H1 (cell line): ENCODE results near the gene CLEC2D. TPM values are rescaled to one million over a fixed set of nuclear protein-coding genes. Genes with fewer than 3 reads are reported as not detected.

ENCODE experiments used
- CTCF ChIA-PET: fragments of 300-600 bp; sonication (Branson Sonifier 250); formaldehyde crosslinking; loops from one replicate; lab custom pipeline; 2021; ENCODE audit not compliant: partially characterized antibody; lab: Charles Lee
- POLR2A ChIA-PET: fragments of 300-600 bp; sonication (Branson Sonifier 250); formaldehyde crosslinking; loops from one replicate; lab custom pipeline; 2021; ENCODE audit warnings: inconsistent platforms; ENCODE audit not compliant: partially characterized antibody; lab: Charles Lee
- DNase-seq, 2 experiments: peaks; one replicate each; pipeline versions ENCODE4 v3.0.0 to v3.0.0-alpha.2; 2010 to 2022; ENCODE audit warnings: low spot score in 2 of 2, low read depth in 1 of 2, mixed read lengths in 1 of 2
- FAIRE-seq: peaks from 2 replicates; lab custom pipeline; 2011; peaks lifted over from hg19 to GRCh38; lab: Jason Lieb, UNC
- H2AFZ ChIP-seq: 2 replicates; pipeline ENCODE4 v1.8.1; 2012; ENCODE audit warnings: low read length, inconsistent platforms
- H2AK5ac ChIP-seq: 2 replicates; pipeline ENCODE4 v1.6.1; 2013; ENCODE audit warnings: low read depth, low read length
- H2BK120ac ChIP-seq: replicated peaks from 2 replicates; pipeline ENCODE3; 2013; ENCODE audit warnings: low read depth, low read length, inconsistent platforms
- H2BK12ac ChIP-seq: 2 replicates; pipeline ENCODE4 v1.6.1; 2013; ENCODE audit warnings: low read depth, low read length
- H2BK15ac ChIP-seq: 2 replicates; pipeline ENCODE4 v1.6.1; 2013; ENCODE audit warnings: low read length
- H2BK20ac ChIP-seq: 2 replicates; pipeline ENCODE4 v1.6.1; 2013; ENCODE audit warnings: low read length
- H2BK5ac ChIP-seq: 2 replicates; pipeline ENCODE4 v1.6.1; 2013; ENCODE audit warnings: low read depth, low read length
- H3K14ac ChIP-seq: 2 replicates; pipeline ENCODE4 v1.6.1; 2013; ENCODE audit warnings: inconsistent platforms; ENCODE audit not compliant: insufficient read length
- H3K18ac ChIP-seq: 2 replicates; pipeline ENCODE4 v1.6.1; 2013; ENCODE audit warnings: low read length; ENCODE audit errors: extremely low read depth
- H3K23ac ChIP-seq: 2 replicates; pipeline ENCODE4 v1.6.1; 2013; ENCODE audit warnings: inconsistent platforms; ENCODE audit not compliant: insufficient read length
- H3K23me2 ChIP-seq: 2 replicates; pipeline ENCODE4 v1.6.1; 2013; ENCODE audit warnings: low read depth, low read length
- H3K27ac ChIP-seq: 2 replicates; pipeline ENCODE4 v1.6.1; 2011; ENCODE audit warnings: low read depth, low read length, inconsistent platforms
- H3K27me3 ChIP-seq, 4 experiments: replicated peaks in 1 of 4; 1 replicate in 1 of 4; 2 replicates in 3 of 4; pipeline versions ENCODE4 v1.6.1 to v1.8.1; 2011 to 2013; ENCODE audit warnings: low read length in 3 of 4, mild to moderate bottlenecking in 3 of 4, inconsistent platforms in 2 of 4, mixed read lengths in 2 of 4, moderate library complexity in 1 of 4; ENCODE audit not compliant: control insufficient read depth in 3 of 4, insufficient read depth in 3 of 4; ENCODE audit errors: extremely low read depth in 1 of 4
- H3K36me3 ChIP-seq, 4 experiments: 2 replicates each; pipeline versions ENCODE4 v1.6.1 to v1.8.1; 2011 to 2013; ENCODE audit warnings: mild to moderate bottlenecking in 4 of 4, low read length in 3 of 4, moderate library complexity in 2 of 4, control low read depth in 1 of 4, inconsistent platforms in 1 of 4; ENCODE audit not compliant: insufficient read depth in 4 of 4, control insufficient read depth in 2 of 4
- H3K4ac ChIP-seq: replicated peaks from 2 replicates; pipeline ENCODE3; 2013; ENCODE audit warnings: low read length, low read depth, mixed read lengths, inconsistent platforms; ENCODE audit not compliant: insufficient read length
- H3K4me1 ChIP-seq, 4 experiments: replicated peaks in 1 of 4; 1 replicate in 1 of 4; 2 replicates in 3 of 4; pipeline versions ENCODE4 v1.6.1 to v1.8.1; 2011 to 2013; ENCODE audit warnings: low read length in 3 of 4, inconsistent platforms in 2 of 4, mixed read lengths in 1 of 4; ENCODE audit not compliant: insufficient read depth in 4 of 4, control insufficient read depth in 3 of 4
- H3K4me2 ChIP-seq, 2 experiments: 2 replicates each; pipeline versions ENCODE4 v1.6.1 to v1.8.1; 2011 to 2013; ENCODE audit warnings: low read depth in 2 of 2, low read length in 2 of 2, control low read depth in 1 of 2, inconsistent platforms in 1 of 2, mild to moderate bottlenecking in 1 of 2; ENCODE audit not compliant: insufficient read depth in 1 of 2
- H3K4me3 ChIP-seq, 4 experiments: fragments of 200-600, 300-600 bp in 1 of 4; sonication (generic), shearing (Covaris generic), sonication (Bioruptor Twin) in 1 of 4; 2 replicates each; pipeline versions ENCODE4 v1.5.1 to v1.8.1; 2011 to 2016; ENCODE audit warnings: low read length in 4 of 4, low read depth in 3 of 4, control low read depth in 2 of 4, inconsistent platforms in 2 of 4, mild to moderate bottlenecking in 2 of 4, mixed read lengths in 1 of 4, moderate library complexity in 1 of 4; ENCODE audit not compliant: insufficient read depth in 2 of 4; ENCODE audit errors: extremely low read depth in 1 of 4
- H3K56ac ChIP-seq: replicated peaks from 2 replicates; pipeline ENCODE3; 2013; ENCODE audit warnings: low read depth, mild to moderate bottlenecking, mixed read lengths, low read length, inconsistent platforms; ENCODE audit not compliant: insufficient read length
- H3K79me1 ChIP-seq: 2 replicates; pipeline ENCODE4 v1.6.1; 2013; ENCODE audit warnings: low read depth, low read length, control low read depth
- H3K79me2 ChIP-seq, 2 experiments: 2 replicates each; pipeline versions ENCODE4 v1.6.1 to v1.8.1; 2012 to 2013; ENCODE audit warnings: low read length in 2 of 2, mild to moderate bottlenecking in 2 of 2, inconsistent platforms in 1 of 2; ENCODE audit not compliant: insufficient read depth in 2 of 2, control insufficient read depth in 1 of 2
- H3K9ac ChIP-seq, 4 experiments: replicated peaks in 1 of 4; 1 replicate in 1 of 4; 2 replicates in 3 of 4; pipeline versions ENCODE4 v1.6.1 to v1.8.1; 2011 to 2013; ENCODE audit warnings: low read depth in 3 of 4, low read length in 3 of 4, control low read depth in 2 of 4, mild to moderate bottlenecking in 2 of 4, moderate library complexity in 2 of 4, inconsistent platforms in 1 of 4; ENCODE audit errors: extremely low read depth in 1 of 4
- H3K9me3 ChIP-seq, 2 experiments: 2 replicates each; pipeline versions ENCODE4 v1.6.1 to v1.8.1; 2012 to 2013; ENCODE audit warnings: mild to moderate bottlenecking in 2 of 2, moderate library complexity in 2 of 2, control low read depth in 1 of 2, inconsistent platforms in 1 of 2, low read depth in 1 of 2, low read length in 1 of 2, mixed read lengths in 1 of 2; ENCODE audit not compliant: insufficient read depth in 2 of 2
- H4K20me1 ChIP-seq, 2 experiments: replicated peaks in 1 of 2; 2 replicates each; pipeline versions ENCODE3 to v1.8.1; 2011 to 2013; ENCODE audit warnings: inconsistent platforms in 2 of 2, low read length in 2 of 2, mild to moderate bottlenecking in 1 of 2; ENCODE audit not compliant: insufficient read depth in 2 of 2, control insufficient read depth in 1 of 2
- H4K5ac ChIP-seq: 2 replicates; pipeline ENCODE4 v1.6.1; 2013; ENCODE audit warnings: low read length, low read depth, mixed read lengths, inconsistent platforms; ENCODE audit not compliant: insufficient read length
- H4K8ac ChIP-seq: 2 replicates; pipeline ENCODE4 v1.8.0; 2013; ENCODE audit warnings: mild to moderate bottlenecking, moderate library complexity, low read length, inconsistent platforms; ENCODE audit not compliant: insufficient read depth; ENCODE audit errors: extremely low read depth
- H4K91ac ChIP-seq: replicated peaks from 2 replicates; pipeline ENCODE3; 2013; ENCODE audit warnings: low read length, mixed read lengths, inconsistent platforms; ENCODE audit not compliant: insufficient read length
- CBX8 ChIP-seq: fragments of 300-800, 300-1000 bp; sonication (generic); IDR thresholded peaks from 2 replicates; pipeline ENCODE4 v1.7.1; 2016; ENCODE audit warnings: low read depth, low read length, borderline replicate concordance
- CTBP2 ChIP-seq: IDR thresholded peaks from 2 replicates; pipeline ENCODE4 v1.7.0; 2011; ENCODE audit warnings: borderline replicate concordance, mild to moderate bottlenecking, moderate library complexity, mixed read lengths, low read length; ENCODE audit not compliant: insufficient read depth, insufficient read length
- EP300 ChIP-seq, 2 experiments: IDR thresholded peaks; 1 replicate in 1 of 2; 2 replicates in 1 of 2; pipeline ENCODE4 v1.6.1; 2011 to 2012; ENCODE audit warnings: low read depth in 2 of 2, low read length in 2 of 2, mild to moderate bottlenecking in 2 of 2, borderline replicate concordance in 1 of 2, inconsistent platforms in 1 of 2, moderate library complexity in 1 of 2
- EZH2 ChIP-seq: fragments of 200-600 bp; sonication (generic); IDR thresholded peaks from 2 replicates; pipeline ENCODE4 v1.7.1; 2012; ENCODE audit warnings: low read depth, mild to moderate bottlenecking, moderate library complexity, low read length, inconsistent platforms; ENCODE audit not compliant: severe bottlenecking
- HDAC6 ChIP-seq: IDR thresholded peaks from one replicate; pipeline ENCODE4 v1.7.1; 2012; ENCODE audit warnings: low read depth, mild to moderate bottlenecking, inconsistent platforms, low read length, moderate library complexity
- KDM5A ChIP-seq: fragments of 200-600 bp; IDR thresholded peaks from 2 replicates; pipeline ENCODE4 v1.7.1; 2012; ENCODE audit warnings: mild to moderate bottlenecking, low read length, inconsistent platforms, mixed read lengths
- NANOG ChIP-seq: IDR thresholded peaks from 2 replicates; pipeline ENCODE4 v1.6.1; 2011; ENCODE audit warnings: low read length, low read depth, mild to moderate bottlenecking, inconsistent platforms; ENCODE audit not compliant: insufficient read depth, poor library complexity, severe bottlenecking
- POLR2AphosphoS5 ChIP-seq: IDR thresholded peaks from 2 replicates; pipeline ENCODE4 v1.6.1; 2011; ENCODE audit warnings: low read depth, low read length
- RXRA ChIP-seq: IDR thresholded peaks from 2 replicates; pipeline ENCODE4 v1.6.1; 2011; ENCODE audit warnings: low read depth, mild to moderate bottlenecking, low read length, moderate library complexity; ENCODE audit not compliant: insufficient read depth
- SP2 ChIP-seq: IDR thresholded peaks from 2 replicates; pipeline ENCODE4 v1.6.1; 2012; ENCODE audit warnings: mild to moderate bottlenecking, low read length, inconsistent platforms
- SP4 ChIP-seq: IDR thresholded peaks from 2 replicates; pipeline ENCODE4 v1.6.1; 2012; ENCODE audit warnings: low read length, inconsistent platforms
- TAF7 ChIP-seq: optimal IDR thresholded peaks from 2 replicates; pipeline ENCODE3; 2011; ENCODE audit warnings: low read depth, mild to moderate bottlenecking, inconsistent platforms, low read length, moderate library complexity, borderline replicate concordance
- WGBS, 2 experiments: shearing (Covaris generic) in 1 of 2; methylation state at CpG; one replicate each; pipeline versions ENCODE4 v1.1.6 to v1.1.7; 2013 to 2015; ENCODE audit warnings: low lambda C conversion rate in 2 of 2, mixed read lengths in 2 of 2, inconsistent platforms in 1 of 2, low coverage in 1 of 2, missing lambda C conversion rate in 1 of 2; ENCODE audit not compliant: insufficient replicate concordance in 2 of 2, insufficient coverage in 1 of 2, insufficient read length in 1 of 2; ENCODE audit errors: extremely low coverage in 1 of 2, missing lambda C conversion rate in 1 of 2; 5-methylcytosine and 5-hydroxymethylcytosine counted together
- polyA plus RNA-seq, 7 experiments: library from polyadenylated mRNA; depleted of rRNA in 3 of 7; stranded (reverse) in 5 of 7; unstranded in 2 of 7; fragments of >200 nt in 5 of 7; fragments of 200-250 nt in 2 of 7; gene quantifications; 1 replicate in 5 of 7; 2 replicates in 1 of 7; 4 replicates in 1 of 7; pipeline versions ENCODE4 v1.2.1 to v1.2.3, GENCODE V29; 2011 to 2013; ENCODE audit warnings: missing spikeins in 2 of 7, mixed read lengths in 2 of 7
- total RNA-seq: library from RNA; stranded (reverse); fragmentation: NEBNext Ultra II Directional; extraction: Animal tissue kit (Norgen Biotek cat#: 25700); gene quantifications from 2 replicates; pipeline ENCODE4 v1.2.1, GENCODE V29; 2021
- TF ChIP-seq, protein P1 (sequence below): IDR thresholded peaks from 2 replicates; pipeline ENCODE4 v1.6.1; 2012; ENCODE audit warnings: inconsistent platforms

The CLEC2D gene
- total and polyA plus RNA-seq, 2 of the 8 experiments (the other 6 are each of a cell fraction or from before 2014, with no cell fraction given), result 4.2 to 6.2 TPM

DNA sequence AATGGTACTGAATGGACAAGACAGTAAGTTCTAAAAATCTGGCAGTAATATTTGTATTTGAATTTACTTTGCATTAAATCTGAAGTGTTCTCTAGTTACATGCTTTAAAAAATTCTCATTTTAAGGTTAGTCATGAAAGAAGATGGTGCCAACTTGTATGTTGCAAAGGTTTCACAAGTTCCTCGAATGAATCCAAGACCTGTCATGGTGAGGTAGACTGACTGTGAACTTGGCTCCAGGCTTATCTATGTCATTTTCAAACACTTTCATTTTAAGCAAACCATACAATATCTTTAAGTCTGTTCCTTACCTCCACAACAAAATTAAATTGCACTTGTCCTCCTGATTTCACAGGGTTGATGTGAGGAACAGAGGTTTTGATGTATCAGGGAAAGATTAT, 23.4 kb downstream of the CLEC2D start:
- Histone ChIP-seq H3K23me2 (no peaks in the 10 kb centered on the region), H2BK15ac (no peak overlapping the region), H3K56ac (no peak overlapping the region), H3K4me2 (no peak overlapping the region), H3K4me1 (no peaks in the 10 kb centered on the region), H3K14ac (no peak overlapping the region), H3K9me3 (0 out of 4 replicates have a peak, but pooled peaks cover 6 to 10% of the 10 kb centered on the region in 2 experiments), H2BK20ac (no peak overlapping the region), H4K5ac (no peak overlapping the region), H4K91ac (no peak overlapping the region), H2AFZ (no peak overlapping the region), H3K4ac (no peak overlapping the region), H3K79me2 (no peaks in the 10 kb centered on the region), H4K20me1 (no peaks in the 10 kb centered on the region), H3K9ac (no peak overlapping the region), H2BK120ac (no peak overlapping the region), H3K79me1 (no peaks in the 10 kb centered on the region), H2BK12ac (no peak overlapping the region), H4K8ac (no peak overlapping the region), H3K27me3 (no peaks in the 10 kb centered on the region), H3K23ac (no peak overlapping the region), H3K18ac (no peak overlapping the region), H3K27ac (no peak overlapping the region), H2BK5ac (no peak overlapping the region), H3K4me3 (no peak overlapping the region), H2AK5ac (no peak overlapping the region), H3K36me3 (peaks cover 0 to 28% (median 12%) of the 10 kb centered on the region in 4 experiments; a peak in 6 of 8 replicates)
- DNase-seq (no peak), FAIRE-seq (no peak)
- ChIA-PET POLR2A (no interaction called here), CTCF (interaction anchor here (1.3 kb wide), 1 partner anchor 15 kb away, joined by 4 read pairs; no protein-coding TSS in a partner anchor)
- WGBS, 2 experiments, result 84% methylated on average over 1 of the region's 1 CpG; no CpG with 5 or more reads in 1 of the 2 experiments
- TF ChIP-seq TAF7 (no peak), CBX8 (no peak), HDAC6 (no peak), KDM5A (no peak), EZH2 (no peak), POLR2AphosphoS5 (no peak), RXRA (no peak), NANOG (no peak), EP300 (IDR thresholded peaks at IDR 0.05; ENCODE audit: borderline replicate concordance in 1 of 2, low read depth in 2 of 2, low read length in 2 of 2) (no peak), SP4 (no peak), SP2 (no peak), CTBP2 (no peak)
- TF ChIP-seq, protein P1, sequence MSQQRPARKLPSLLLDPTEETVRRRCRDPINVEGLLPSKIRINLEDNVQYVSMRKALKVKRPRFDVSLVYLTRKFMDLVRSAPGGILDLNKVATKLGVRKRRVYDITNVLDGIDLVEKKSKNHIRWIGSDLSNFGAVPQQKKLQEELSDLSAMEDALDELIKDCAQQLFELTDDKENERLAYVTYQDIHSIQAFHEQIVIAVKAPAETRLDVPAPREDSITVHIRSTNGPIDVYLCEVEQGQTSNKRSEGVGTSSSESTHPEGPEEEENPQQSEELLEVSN, result no peak
